ENCODE data around the gene ADARB2.

Gene ADARB2

DNA sequence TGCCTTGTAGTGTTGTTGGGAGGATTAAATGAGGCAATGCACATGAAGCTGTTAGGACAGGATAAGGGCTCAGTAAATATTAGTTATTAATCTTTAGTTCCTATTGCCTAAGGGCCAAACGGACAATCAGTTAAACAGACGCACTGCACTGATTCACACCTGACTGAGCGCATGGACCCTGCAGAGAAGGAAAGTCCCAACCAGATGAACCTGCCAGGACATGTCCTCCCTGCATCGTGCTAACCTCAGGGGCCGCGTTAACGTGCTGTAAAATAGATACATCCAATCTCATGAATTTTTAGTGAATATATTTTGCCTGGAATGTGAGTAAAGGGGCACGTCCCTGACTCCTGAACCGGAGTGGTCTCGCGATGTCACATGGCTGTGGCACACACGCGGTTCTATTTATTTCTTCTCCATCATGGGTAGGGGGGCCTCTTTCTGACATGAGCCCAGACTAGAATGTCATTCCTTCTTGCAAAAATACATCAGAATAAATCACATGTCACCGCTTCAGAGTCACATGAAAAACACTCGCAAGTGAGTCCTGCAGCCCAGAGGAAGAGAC is 12.3 kb downstream of the ADARB2 start:
- TF ChIP-seq FOXM1 (IDR thresholded peaks at IDR 0.05; ENCODE audit: borderline replicate concordance, low read depth) = no peak
- TF ChIP-seq ZBTB7A (IDR thresholded peaks at IDR 0.05; ENCODE audit: low read depth) = no peak
- no peak for TF ChIP-seq YY1 (IDR thresholded peaks at IDR 0.05; ENCODE audit: low read depth)
- TF ChIP-seq NFIC (IDR thresholded peaks at IDR 0.05) = no peak
- TF ChIP-seq USF1 (IDR thresholded peaks at IDR 0.05) = no peak
- TF ChIP-seq EP300 (IDR thresholded peaks at IDR 0.05; ENCODE audit: borderline replicate concordance) = no peak
- no peak for TF ChIP-seq TAF1 (IDR thresholded peaks at IDR 0.05; ENCODE audit: low read depth)
- TF ChIP-seq TCF12 (IDR thresholded peaks at IDR 0.05; ENCODE audit: low read depth) = no peak
- no peak for TF ChIP-seq CREB1 (IDR thresholded peaks at IDR 0.05; ENCODE audit: low read depth)
- no peak for TF ChIP-seq REST (IDR thresholded peaks at IDR 0.05; ENCODE audit: low read depth)
- TF ChIP-seq, protein P1, sequence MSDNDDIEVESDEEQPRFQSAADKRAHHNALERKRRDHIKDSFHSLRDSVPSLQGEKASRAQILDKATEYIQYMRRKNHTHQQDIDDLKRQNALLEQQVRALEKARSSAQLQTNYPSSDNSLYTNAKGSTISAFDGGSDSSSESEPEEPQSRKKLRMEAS (IDR thresholded peaks at IDR 0.05) = no peak

GRCh38 chr10:1716839-1717238 is 20.5 kb downstream of the ADARB2 start:
- TF ChIP-seq NFIC (IDR thresholded peaks at IDR 0.05) = no peak

DNA sequence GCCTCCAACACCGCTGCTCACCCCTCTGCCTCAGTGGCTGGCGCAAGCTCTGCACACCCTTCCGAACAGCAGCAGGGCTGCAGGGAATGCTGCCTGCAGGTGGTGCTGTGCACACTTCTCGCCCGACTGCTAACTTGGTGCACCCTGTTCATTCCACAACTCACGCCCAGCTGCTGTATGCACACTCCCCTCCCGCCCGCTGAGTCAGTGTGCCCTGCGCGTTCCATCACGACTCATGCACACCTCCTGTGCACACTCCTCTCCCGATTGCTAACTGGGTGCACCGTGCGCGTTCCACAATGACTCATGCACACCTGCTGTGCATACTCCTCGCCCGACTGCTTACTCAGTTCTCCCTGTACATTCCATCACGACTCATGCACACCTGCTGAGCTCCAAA is 21.5 kb downstream of the ADARB2 start:
- TF ChIP-seq TCF12 (IDR thresholded peaks at IDR 0.05; ENCODE audit: low read depth) = no peak
- no peak for TF ChIP-seq RAD21 (IDR thresholded peaks at IDR 0.05; ENCODE audit: low read depth)
- TF ChIP-seq TAF1 (IDR thresholded peaks at IDR 0.05; ENCODE audit: low read depth) = no peak
- TF ChIP-seq, protein P1 (IDR thresholded peaks at IDR 0.05) = no peak
- peak; percentile 62 for TF ChIP-seq TEAD4 (IDR thresholded peaks at IDR 0.05)
- no peak for TF ChIP-seq USF1 (IDR thresholded peaks at IDR 0.05)
- TF ChIP-seq YY1 (IDR thresholded peaks at IDR 0.05; ENCODE audit: low read depth) = no peak

DNA sequence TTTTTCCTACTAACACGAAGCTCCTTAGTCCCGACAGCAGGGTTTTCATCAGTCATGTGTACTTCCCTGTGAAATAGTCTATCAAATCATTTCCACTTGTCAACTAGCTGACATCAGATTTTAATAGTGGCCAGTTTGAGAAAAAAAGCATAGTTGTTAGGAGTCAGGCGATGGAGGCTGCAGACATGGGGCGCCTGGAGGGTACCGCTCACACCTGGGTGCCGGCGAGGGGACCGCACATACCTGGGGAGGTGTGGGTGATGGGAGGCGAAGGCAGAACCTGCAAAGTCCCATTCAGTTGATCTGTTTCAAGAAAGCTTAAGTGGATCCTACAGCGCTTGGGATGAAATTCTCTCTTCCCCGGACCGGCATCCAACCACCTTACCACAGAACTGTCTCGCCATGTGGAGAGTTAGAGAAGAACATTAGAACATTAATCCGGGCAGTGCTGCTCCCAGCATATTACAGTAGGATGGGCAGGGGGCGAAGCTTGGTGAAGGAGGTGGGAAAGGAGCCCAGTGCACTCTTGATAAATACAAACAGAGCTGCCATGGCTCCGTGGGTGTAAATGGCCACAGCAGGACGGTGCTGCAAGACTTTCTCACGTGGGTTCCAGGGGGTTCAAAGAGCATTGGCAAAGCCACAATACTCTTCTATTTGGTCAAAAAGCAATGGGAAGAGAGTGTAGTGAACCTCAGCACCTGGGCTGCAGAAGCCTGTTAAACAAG is 24.2 kb downstream of the ADARB2 start:
- TF ChIP-seq ZBTB7A (IDR thresholded peaks at IDR 0.05; ENCODE audit: low read depth) = no peak
- TF ChIP-seq YY1 (IDR thresholded peaks at IDR 0.05; ENCODE audit: low read depth) = no peak
- no peak for TF ChIP-seq NFIC (IDR thresholded peaks at IDR 0.05)
- no peak for TF ChIP-seq CREB1 (IDR thresholded peaks at IDR 0.05; ENCODE audit: low read depth)
- TF ChIP-seq REST (IDR thresholded peaks at IDR 0.05; ENCODE audit: low read depth) = no peak
- TF ChIP-seq FOXM1 (IDR thresholded peaks at IDR 0.05; ENCODE audit: borderline replicate concordance, low read depth) = no peak
- no peak for TF ChIP-seq USF1 (IDR thresholded peaks at IDR 0.05)
- TF ChIP-seq RAD21 (IDR thresholded peaks at IDR 0.05; ENCODE audit: low read depth) = no peak
- TF ChIP-seq EGR1 (IDR thresholded peaks at IDR 0.05) = no peak
- no peak for TF ChIP-seq CEBPB (IDR thresholded peaks at IDR 0.05)
- TF ChIP-seq TCF12 (IDR thresholded peaks at IDR 0.05; ENCODE audit: low read depth) = no peak
- no peak for TF ChIP-seq EP300 (IDR thresholded peaks at IDR 0.05; ENCODE audit: borderline replicate concordance)
- TF ChIP-seq, protein P1 (IDR thresholded peaks at IDR 0.05) = no peak
- no peak for TF ChIP-seq TEAD4 (IDR thresholded peaks at IDR 0.05)
- no peak for TF ChIP-seq TAF1 (IDR thresholded peaks at IDR 0.05; ENCODE audit: low read depth)

DNA sequence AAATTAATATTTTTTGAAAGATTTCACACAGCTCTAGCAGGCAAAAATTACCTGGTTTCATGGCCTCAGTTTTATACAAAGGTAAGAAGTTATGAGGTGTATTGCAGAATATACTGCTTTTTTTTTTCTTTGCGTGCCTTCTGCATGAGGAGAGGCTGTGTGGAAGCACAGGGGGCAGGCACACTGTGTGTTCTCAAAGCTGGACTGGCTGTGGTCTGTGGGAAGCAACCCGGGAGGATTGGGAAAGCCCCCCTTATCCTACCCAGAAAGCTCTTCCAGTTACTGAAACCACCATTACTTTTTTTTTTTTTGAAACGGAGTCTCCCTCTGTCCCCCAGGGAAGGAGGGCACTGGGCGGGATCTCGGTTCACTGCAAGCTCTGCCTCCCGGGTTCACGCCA is 25.0 kb downstream of the ADARB2 start:
- TF ChIP-seq CEBPB (IDR thresholded peaks at IDR 0.05) (no peak), REST (IDR thresholded peaks at IDR 0.05; ENCODE audit: low read depth) (no peak), ZBTB7A (IDR thresholded peaks at IDR 0.05; ENCODE audit: low read depth) (no peak), EGR1 (IDR thresholded peaks at IDR 0.05) (no peak), USF1 (IDR thresholded peaks at IDR 0.05) (no peak), CREB1 (IDR thresholded peaks at IDR 0.05; ENCODE audit: low read depth) (no peak), TAF1 (IDR thresholded peaks at IDR 0.05; ENCODE audit: low read depth) (no peak), YY1 (IDR thresholded peaks at IDR 0.05; ENCODE audit: low read depth) (no peak), FOXM1 (IDR thresholded peaks at IDR 0.05; ENCODE audit: borderline replicate concordance, low read depth) (no peak), NFIC (IDR thresholded peaks at IDR 0.05) (no peak)
- TF ChIP-seq, protein P1 (IDR thresholded peaks at IDR 0.05) = no peak

Measured in Ishikawa (cell line).